CD4-positive, alpha-beta T cell treated with Interleukin-2 at 100 ng/mL for 4 hours (primary cell): Measurements from ENCODE around the gene FLT3LG.
"Not testable (repeated sequence)": the region's sequence is repeated elsewhere in the genome, so short reads cannot be mapped to it uniquely, and the experiment has no call there.

ENCODE experiments used
- DNase-seq: peaks from one replicate; pipeline ENCODE4 v3.0.0-alpha.2; 2020; ENCODE audit warnings: low spot score

Gene FLT3LG

GRCh38 chr19:49440439-49441209 lies 33.4 kb upstream of the FLT3LG start:
- DNase-seq, result no peak

GRCh38 chr19:49441210-49441959 lies 32.6 kb upstream of the FLT3LG start, which contains the start of gene SLC17A7:
SLC17A7 (minus strand) TSS chr19:49441527; CDS start chr19:49441379, 148 bp downstream.
- DNase-seq, result no peak

- DNase-seq, result no peak
Observed at GRCh38 chr19:49441960-49442350, 32.1 kb upstream of the FLT3LG start.

GRCh38 chr19:49442354-49442753 lies 31.7 kb upstream of the FLT3LG start:
- no peak for DNase-seq

GRCh38 chr19:49442771-49443365 lies 31.1 kb upstream of the FLT3LG start:
- DNase-seq, result peak; percentile 37

GRCh38 chr19:49443366-49444099 lies 30.5 kb upstream of the FLT3LG start:
- peak; percentile 93 for DNase-seq

- not testable (repeated sequence) for DNase-seq
Observed at GRCh38 chr19:49444100-49444700, 29.8 kb upstream of the FLT3LG start.

GRCh38 chr19:49445997-49446396 lies 28.0 kb upstream of the FLT3LG start:
- no peak for DNase-seq

GRCh38 chr19:49447485-49448431 lies 26.3 kb upstream of the FLT3LG start:
- no peak for DNase-seq

- DNase-seq, result no peak
Observed at GRCh38 chr19:49448432-49448786, 25.6 kb upstream of the FLT3LG start.

GRCh38 chr19:49450405-49450804 lies 23.6 kb upstream of the FLT3LG start:
- DNase-seq, result no peak

- peak; percentile 98 for DNase-seq
Observed at GRCh38 chr19:49451430-49452181, 22.4 kb upstream of the FLT3LG start, which contains the start of gene PIH1D1. PIH1D1 (minus strand) TSS chr19:49451814; CDS start chr19:49451574, 240 bp downstream.

GRCh38 chr19:49453013-49453756 lies 20.8 kb upstream of the FLT3LG start, which contains the start of gene ALDH16A1:
ALDH16A1 (plus strand) TSS chr19:49453225; CDS start chr19:49453332, 107 bp downstream.
- DNase-seq, result peak; percentile 98

GRCh38 chr19:49453757-49454240 lies 20.2 kb upstream of the FLT3LG start:
- DNase-seq, result no peak

GRCh38 chr19:49455773-49456172 lies 18.2 kb upstream of the FLT3LG start:
- no peak for DNase-seq

- DNase-seq, result no peak
Observed at GRCh38 chr19:49456326-49456725, 17.7 kb upstream of the FLT3LG start.

GRCh38 chr19:49458567-49458903 lies 15.5 kb upstream of the FLT3LG start:
- DNase-seq, result no peak

- no peak for DNase-seq
Observed at GRCh38 chr19:49459388-49459787, 14.6 kb upstream of the FLT3LG start.

GRCh38 chr19:49461130-49461529 lies 12.9 kb upstream of the FLT3LG start:
- not testable (repeated sequence) for DNase-seq
